ENCODE measurements around the gene PTGIS.

PTGIS gene

DNA sequence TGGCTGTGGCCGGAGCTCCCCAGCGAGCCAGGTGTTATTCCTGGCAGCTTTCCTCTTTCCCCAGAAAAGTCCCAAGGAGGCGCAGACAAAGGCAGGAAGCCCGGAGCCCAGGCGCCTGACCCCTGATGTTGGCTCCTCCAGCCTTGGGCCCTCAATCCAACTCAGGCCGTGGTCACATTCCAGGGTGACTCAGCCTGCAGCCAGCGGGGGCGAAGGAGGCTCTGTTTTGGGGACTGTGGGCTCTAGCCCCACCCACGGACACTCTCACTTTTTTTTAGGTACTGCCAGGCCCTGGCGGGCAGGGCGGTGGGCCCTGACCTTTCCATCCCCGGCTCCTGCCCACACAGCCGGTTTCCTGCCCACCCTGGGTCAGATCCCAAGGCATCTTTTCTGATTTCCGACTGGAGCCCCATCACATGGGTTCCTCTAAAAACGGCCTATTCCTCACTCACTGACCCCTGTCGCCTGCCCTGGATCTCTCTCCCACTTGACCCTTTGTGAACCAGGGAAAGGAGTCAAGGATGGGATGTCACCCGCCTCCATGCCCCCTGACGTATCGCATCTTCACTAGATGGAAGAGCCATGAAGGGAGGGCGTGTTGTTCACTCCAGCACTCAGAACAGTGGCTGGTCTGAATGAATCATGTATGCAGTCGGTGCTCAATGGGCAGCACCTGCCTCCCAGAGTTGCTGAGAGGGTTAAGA lies 5.5 kb downstream of the PTGIS start:
- Histone ChIP-seq H3K9me3 (ENCODE audit: control insufficient read depth, insufficient read depth, low read depth, low read length) (no peaks in the 10 kb centered on the region), H3K27ac (ENCODE audit: low read depth, low read length) (0 out of 2 replicates have a peak overlapping the region, but pooled peaks have one; percentile 7), H3K4me1 (ENCODE audit: control insufficient read depth, insufficient read depth, low read length) (peaks cover 22% of the 10 kb centered on the region), H3K9ac (ENCODE audit: low read length) (peak overlapping the region; percentile 38), H3K36me3 (ENCODE audit: control insufficient read depth, insufficient read depth, low read length) (peaks cover 3% of the 10 kb centered on the region; the same call in 1 of the 2 replicates), H3K27me3 (ENCODE audit: control insufficient read depth, insufficient read depth, low read length) (no peaks in the 10 kb centered on the region), H3K4me3 (ENCODE audit: low read depth, low read length) (no peak overlapping the region)

DNA sequence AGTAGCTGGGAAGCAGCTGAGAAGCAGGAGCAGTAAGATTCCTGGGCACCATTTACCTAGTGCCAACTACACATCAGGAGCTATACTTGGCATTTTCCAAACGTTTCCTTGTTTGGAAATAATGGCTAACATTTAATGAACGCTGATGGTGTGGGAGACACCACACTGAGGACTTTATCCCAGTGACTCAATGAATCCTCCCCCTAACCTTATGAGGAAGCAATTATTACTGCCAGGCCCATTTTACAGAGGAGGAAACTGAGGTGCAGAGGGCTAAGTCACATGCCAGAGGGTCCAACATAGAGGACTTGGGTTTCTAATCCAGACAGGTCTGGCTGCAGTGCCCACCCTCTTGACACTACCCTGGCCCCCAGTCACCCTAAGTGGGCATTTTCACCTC lies 6.1 kb downstream of the PTGIS start:
- peak overlapping the region; percentile 38 for H3K9ac ChIP-seq (ENCODE audit: low read length)

GRCh38 chr20:49561256-49561655 lies 6.7 kb downstream of the PTGIS start:
- H3K27ac ChIP-seq (ENCODE audit: low read depth, low read length) = no peak overlapping the region
- H3K9ac ChIP-seq (ENCODE audit: low read length) = no peak overlapping the region
- H3K9me3 ChIP-seq (ENCODE audit: control insufficient read depth, insufficient read depth, low read depth, low read length) = peaks cover 5% of the 10 kb centered on the region; the same call in 1 of the 2 replicates
- no peak overlapping the region for H3K4me3 ChIP-seq (ENCODE audit: low read depth, low read length)
- peaks cover 16% of the 10 kb centered on the region for H3K4me1 ChIP-seq (ENCODE audit: control insufficient read depth, insufficient read depth, low read length)
- peaks cover 3% of the 10 kb centered on the region; the same call in 1 of the 2 replicates for H3K36me3 ChIP-seq (ENCODE audit: control insufficient read depth, insufficient read depth, low read length)
- H3K27me3 ChIP-seq (ENCODE audit: control insufficient read depth, insufficient read depth, low read length) = no peaks in the 10 kb centered on the region

More for the DNA sequence above, 6.1 kb downstream of the PTGIS start:
- H3K27ac ChIP-seq (ENCODE audit: low read depth, low read length) = no peak overlapping the region
- no peak overlapping the region for H3K4me3 ChIP-seq (ENCODE audit: low read depth, low read length)
- peaks cover 2% of the 10 kb centered on the region; the same call in 1 of the 2 replicates for H3K9me3 ChIP-seq (ENCODE audit: control insufficient read depth, insufficient read depth, low read depth, low read length)
- H3K27me3 ChIP-seq (ENCODE audit: control insufficient read depth, insufficient read depth, low read length) = no peaks in the 10 kb centered on the region
- peaks cover 3% of the 10 kb centered on the region; the same call in 1 of the 2 replicates for H3K36me3 ChIP-seq (ENCODE audit: control insufficient read depth, insufficient read depth, low read length)
- peaks cover 20% of the 10 kb centered on the region for H3K4me1 ChIP-seq (ENCODE audit: control insufficient read depth, insufficient read depth, low read length)

DNA sequence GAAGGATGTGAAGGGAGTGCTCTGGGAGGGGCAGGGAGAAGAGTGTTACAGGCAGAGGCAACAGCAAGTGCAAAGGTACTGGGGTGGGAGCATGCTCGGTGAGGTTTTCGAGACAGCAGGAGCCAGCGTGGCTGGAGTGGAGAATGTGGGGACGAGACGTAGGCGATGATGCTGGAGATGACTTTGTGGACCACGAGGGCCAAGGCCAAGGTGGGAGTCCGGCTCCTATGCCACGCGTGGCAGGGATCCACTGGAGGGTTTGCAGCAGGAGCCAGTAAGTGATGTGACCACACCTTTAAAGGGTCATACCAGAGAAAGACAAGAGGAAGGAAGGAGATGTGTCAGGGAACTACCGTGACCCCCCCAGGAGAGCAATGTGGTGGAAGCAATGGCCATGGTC lies 7.3 kb downstream of the PTGIS start:
- Histone ChIP-seq H3K4me1 (ENCODE audit: control insufficient read depth, insufficient read depth, low read length) (peaks cover 16% of the 10 kb centered on the region), H3K9ac (ENCODE audit: low read length) (no peak overlapping the region), H3K4me3 (ENCODE audit: low read depth, low read length) (no peak overlapping the region), H3K27ac (ENCODE audit: low read depth, low read length) (no peak overlapping the region), H3K36me3 (ENCODE audit: control insufficient read depth, insufficient read depth, low read length) (peaks cover 3% of the 10 kb centered on the region; the same call in 1 of the 2 replicates), H3K9me3 (ENCODE audit: control insufficient read depth, insufficient read depth, low read depth, low read length) (peaks cover 10% of the 10 kb centered on the region), H3K27me3 (ENCODE audit: control insufficient read depth, insufficient read depth, low read length) (no peaks in the 10 kb centered on the region)

DNA sequence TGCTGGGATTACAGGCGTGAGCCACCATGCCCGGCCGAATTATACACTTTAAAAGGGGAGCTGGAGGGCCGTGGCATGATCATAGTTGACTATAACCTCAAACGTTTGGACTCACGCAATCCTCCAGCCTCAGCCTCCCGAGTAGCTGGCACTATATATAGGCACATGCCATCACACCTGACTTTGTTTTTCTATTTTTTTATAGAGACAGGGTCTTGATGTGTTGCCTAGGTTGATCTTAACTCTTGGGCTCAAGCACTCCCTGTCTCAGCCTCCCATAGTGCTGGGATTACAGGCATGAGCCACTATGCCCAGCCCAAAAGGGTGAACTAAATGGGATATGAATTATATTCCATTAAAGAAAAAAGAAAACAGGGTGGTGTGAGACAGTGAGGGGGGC lies 7.8 kb downstream of the PTGIS start:
- Histone ChIP-seq H3K4me1 (ENCODE audit: control insufficient read depth, insufficient read depth, low read length) (peaks cover 16% of the 10 kb centered on the region), H3K4me3 (ENCODE audit: low read depth, low read length) (no peak overlapping the region), H3K9me3 (ENCODE audit: control insufficient read depth, insufficient read depth, low read depth, low read length) (peaks cover 12% of the 10 kb centered on the region), H3K27ac (ENCODE audit: low read depth, low read length) (no peak overlapping the region), H3K27me3 (ENCODE audit: control insufficient read depth, insufficient read depth, low read length) (no peaks in the 10 kb centered on the region), H3K9ac (ENCODE audit: low read length) (no peak overlapping the region), H3K36me3 (ENCODE audit: control insufficient read depth, insufficient read depth, low read length) (peaks cover 3% of the 10 kb centered on the region; the same call in 1 of the 2 replicates)

GRCh38 chr20:49559411-49560081 lies 8.4 kb downstream of the PTGIS start:
- H3K4me3 ChIP-seq (ENCODE audit: low read depth, low read length) = no peak overlapping the region
- H3K4me1 ChIP-seq (ENCODE audit: control insufficient read depth, insufficient read depth, low read length) = peaks cover 16% of the 10 kb centered on the region
- peaks cover 3% of the 10 kb centered on the region; the same call in 1 of the 2 replicates for H3K36me3 ChIP-seq (ENCODE audit: control insufficient read depth, insufficient read depth, low read length)
- no peaks in the 10 kb centered on the region for H3K27me3 ChIP-seq (ENCODE audit: control insufficient read depth, insufficient read depth, low read length)
- H3K9me3 ChIP-seq (ENCODE audit: control insufficient read depth, insufficient read depth, low read depth, low read length) = peaks cover 13% of the 10 kb centered on the region
- H3K9ac ChIP-seq (ENCODE audit: low read length) = no peak overlapping the region
- H3K27ac ChIP-seq (ENCODE audit: low read depth, low read length) = no peak overlapping the region

DNA sequence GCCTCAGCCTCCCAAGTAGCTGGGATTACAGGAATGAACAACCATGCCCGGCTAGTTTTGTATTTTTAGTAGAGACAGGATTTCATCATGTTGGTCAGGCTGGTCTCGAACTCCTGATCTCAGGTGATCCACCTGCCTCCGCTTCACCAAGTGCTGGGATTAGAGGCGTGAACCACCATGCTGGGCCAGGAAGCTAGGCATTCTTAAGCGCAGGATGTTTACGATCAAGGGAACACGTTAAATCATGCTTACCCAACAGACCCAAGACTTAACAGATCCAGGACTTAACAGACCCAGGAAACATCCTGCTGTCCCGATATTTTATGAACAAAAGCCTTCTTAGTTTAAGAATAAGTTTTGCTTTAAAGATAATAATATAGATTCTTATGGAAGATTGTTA lies 9.1 kb downstream of the PTGIS start:
- Histone ChIP-seq H3K36me3 (ENCODE audit: control insufficient read depth, insufficient read depth, low read length) (peaks cover 3% of the 10 kb centered on the region; the same call in 1 of the 2 replicates), H3K9me3 (ENCODE audit: control insufficient read depth, insufficient read depth, low read depth, low read length) (peaks cover 19% of the 10 kb centered on the region), H3K27ac (ENCODE audit: low read depth, low read length) (no peak overlapping the region), H3K27me3 (ENCODE audit: control insufficient read depth, insufficient read depth, low read length) (no peaks in the 10 kb centered on the region), H3K4me3 (ENCODE audit: low read depth, low read length) (no peak overlapping the region), H3K4me1 (ENCODE audit: control insufficient read depth, insufficient read depth, low read length) (peaks cover 16% of the 10 kb centered on the region), H3K9ac (ENCODE audit: low read length) (no peak overlapping the region)

- H3K27me3 ChIP-seq (ENCODE audit: control insufficient read depth, insufficient read depth, low read length) = no peaks in the 10 kb centered on the region
- H3K9me3 ChIP-seq (ENCODE audit: control insufficient read depth, insufficient read depth, low read depth, low read length) = peaks cover 19% of the 10 kb centered on the region
- H3K27ac ChIP-seq (ENCODE audit: low read depth, low read length) = no peak overlapping the region
- H3K4me3 ChIP-seq (ENCODE audit: low read depth, low read length) = no peak overlapping the region
- H3K4me1 ChIP-seq (ENCODE audit: control insufficient read depth, insufficient read depth, low read length) = peaks cover 13% of the 10 kb centered on the region
- H3K36me3 ChIP-seq (ENCODE audit: control insufficient read depth, insufficient read depth, low read length) = peaks cover 3% of the 10 kb centered on the region; the same call in 1 of the 2 replicates
- no peak overlapping the region for H3K9ac ChIP-seq (ENCODE audit: low read length)
Measured at GRCh38 chr20:49557449-49557848, 10.5 kb downstream of the PTGIS start.

GRCh38 chr20:49556621-49557020 lies 11.3 kb downstream of the PTGIS start:
- H3K9ac ChIP-seq (ENCODE audit: low read length) = no peak overlapping the region
- peaks cover 3% of the 10 kb centered on the region; the same call in 1 of the 2 replicates for H3K36me3 ChIP-seq (ENCODE audit: control insufficient read depth, insufficient read depth, low read length)
- H3K27ac ChIP-seq (ENCODE audit: low read depth, low read length) = no peak overlapping the region
- peaks cover 19% of the 10 kb centered on the region for H3K9me3 ChIP-seq (ENCODE audit: control insufficient read depth, insufficient read depth, low read depth, low read length)
- H3K4me3 ChIP-seq (ENCODE audit: low read depth, low read length) = no peak overlapping the region
- H3K4me1 ChIP-seq (ENCODE audit: control insufficient read depth, insufficient read depth, low read length) = peaks cover 4% of the 10 kb centered on the region
- H3K27me3 ChIP-seq (ENCODE audit: control insufficient read depth, insufficient read depth, low read length) = no peaks in the 10 kb centered on the region

DNA sequence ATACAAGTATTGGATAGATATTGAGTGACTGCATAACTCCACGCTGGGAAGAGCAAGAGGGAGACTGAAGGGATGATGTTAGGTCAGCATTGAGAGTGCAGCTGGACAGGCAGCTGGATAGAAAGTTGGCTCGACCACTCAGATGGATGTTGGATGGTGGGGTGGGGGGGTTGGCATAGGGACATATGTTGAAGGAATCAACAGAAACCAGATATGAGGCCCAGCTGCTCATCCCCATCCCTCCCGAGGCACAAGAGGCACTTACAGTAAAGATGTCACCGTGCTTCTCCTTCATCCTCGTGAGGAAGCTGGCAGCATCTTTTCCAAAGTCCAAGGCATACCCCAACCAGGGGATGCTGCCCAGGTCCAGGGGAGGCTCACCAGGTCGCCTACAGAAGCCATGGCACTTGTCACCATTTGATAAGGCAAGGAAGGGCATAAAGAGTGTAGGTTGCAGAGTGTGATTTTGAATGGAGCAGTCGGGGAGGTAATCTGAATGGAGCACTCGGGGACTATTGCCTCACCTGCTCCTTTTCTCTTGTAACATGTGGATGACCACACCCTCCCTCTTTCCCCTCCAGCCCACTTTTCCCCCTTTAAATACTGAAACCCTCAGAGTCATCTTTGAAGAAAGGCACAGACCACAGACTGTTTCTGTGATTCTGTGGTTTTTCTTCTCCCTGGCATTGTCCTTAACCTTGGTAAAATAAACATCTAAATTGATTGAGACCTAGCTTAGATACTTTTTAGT lies 18.0 kb downstream of the PTGIS start:
- no peaks in the 10 kb centered on the region for H3K4me1 ChIP-seq (ENCODE audit: control insufficient read depth, insufficient read depth, low read length)
- peaks cover 17% of the 10 kb centered on the region for H3K9me3 ChIP-seq (ENCODE audit: control insufficient read depth, insufficient read depth, low read depth, low read length)
- no peak overlapping the region for H3K27ac ChIP-seq (ENCODE audit: low read depth, low read length)
- no peak overlapping the region for H3K9ac ChIP-seq (ENCODE audit: low read length)
- H3K27me3 ChIP-seq (ENCODE audit: control insufficient read depth, insufficient read depth, low read length) = no peaks in the 10 kb centered on the region
- peaks cover 8% of the 10 kb centered on the region; the same call in 1 of the 2 replicates for H3K36me3 ChIP-seq (ENCODE audit: control insufficient read depth, insufficient read depth, low read length)
- no peak overlapping the region for H3K4me3 ChIP-seq (ENCODE audit: low read depth, low read length)

All from HUES6 (cell line).